Endothelial cell of umbilical vein (primary cell): ENCODE data around the gene PRUNE1. TPM values are rescaled to one million over a fixed set of nuclear protein-coding genes. Genes with fewer than 3 reads are reported as not detected.

Experiments used
- BruUV-seq: library from RNA; stranded (reverse); fragments of 400-500 nt; replicated peaks from 2 replicates; lab custom pipeline; 2021; lab: Mats Ljungman, UMichigan
- CTCF ChIA-PET: fragments of 300-600, 350-600 bp; sonication (Branson Sonifier 250); formaldehyde crosslinking; loops from one replicate; lab custom pipeline; 2021; ENCODE audit warnings: antibody characterized with exemption, inconsistent platforms; lab: Charles Lee
- POLR2A ChIA-PET: fragments of 300-600, 350-600 bp; sonication (Branson Sonifier 250); formaldehyde crosslinking; loops from one replicate; lab custom pipeline; 2021; ENCODE audit warnings: antibody characterized with exemption, inconsistent platforms; lab: Charles Lee
- DNase-seq: peaks from one replicate; pipeline ENCODE4 v3.0.0-alpha.2; 2011; ENCODE audit warnings: low read depth, low spot score
- FAIRE-seq: peaks from 2 replicates; lab custom pipeline; 2011; peaks lifted over from hg19 to GRCh38; lab: Jason Lieb, UNC
- H2AFZ ChIP-seq: 2 replicates; pipeline ENCODE4 v1.6.0; 2012; ENCODE audit warnings: low read depth, low read length, control low read depth, inconsistent platforms
- H3K27ac ChIP-seq: 2 replicates; pipeline ENCODE4 v1.5.1; 2011; ENCODE audit warnings: low read depth, mild to moderate bottlenecking, control low read depth, low read length, moderate library complexity; ENCODE audit not compliant: insufficient read depth
- H3K27me3 ChIP-seq, 2 experiments: 2 replicates each; pipeline versions ENCODE4 v1.6.0 to v1.6.1; 2011; ENCODE audit warnings: low read length in 2 of 2, mixed read lengths in 1 of 2; ENCODE audit not compliant: control insufficient read depth in 2 of 2, insufficient read depth in 2 of 2
- H3K36me3 ChIP-seq, 2 experiments: 2 replicates in 1 of 2; 3 replicates in 1 of 2; pipeline ENCODE4 v1.5.1; 2011; ENCODE audit warnings: low read length in 2 of 2, mild to moderate bottlenecking in 1 of 2, moderate library complexity in 1 of 2; ENCODE audit not compliant: control insufficient read depth in 2 of 2, insufficient read depth in 2 of 2; ENCODE audit errors: extremely low read depth in 1 of 2
- H3K4me1 ChIP-seq: 3 replicates; pipeline ENCODE4 v1.5.1; 2011; ENCODE audit warnings: mild to moderate bottlenecking, low read length; ENCODE audit not compliant: control insufficient read depth, insufficient read depth; ENCODE audit errors: extremely low read depth
- H3K4me2 ChIP-seq: 2 replicates; pipeline ENCODE4 v1.6.1; 2011; ENCODE audit warnings: low read length, control low read depth, mixed read lengths; ENCODE audit not compliant: insufficient read depth
- H3K4me3 ChIP-seq, 3 experiments: fragments of 200-600 bp in 1 of 3; sonication (generic), shearing (Covaris generic) in 1 of 3; replicated peaks in 1 of 3; 2 replicates each; pipeline ENCODE4 v1.5.1; 2011 to 2016; ENCODE audit warnings: control low read depth in 3 of 3, low read length in 3 of 3, mild to moderate bottlenecking in 2 of 3, inconsistent platforms in 1 of 3, low read depth in 1 of 3, moderate library complexity in 1 of 3; ENCODE audit not compliant: insufficient read depth in 1 of 3
- H3K79me2 ChIP-seq: 2 replicates; pipeline ENCODE4 v1.6.0; 2012; ENCODE audit warnings: low read length, inconsistent platforms; ENCODE audit not compliant: control insufficient read depth, insufficient read depth
- H3K9ac ChIP-seq: replicated peaks from 2 replicates; pipeline ENCODE3; 2011; ENCODE audit warnings: low read length, control low read depth; ENCODE audit not compliant: insufficient read depth; ENCODE audit errors: extremely low read depth
- H3K9me1 ChIP-seq: replicated peaks from 3 replicates; pipeline ENCODE4 v1.6.0; 2011; ENCODE audit warnings: mild to moderate bottlenecking, low read length; ENCODE audit not compliant: control insufficient read depth, insufficient read depth; ENCODE audit errors: extremely low read depth
- H3K9me3 ChIP-seq: replicated peaks from 2 replicates; pipeline ENCODE4 v1.5.1; 2012; ENCODE audit warnings: low read length, inconsistent platforms; ENCODE audit not compliant: control insufficient read depth, insufficient read depth
- H4K20me1 ChIP-seq: replicated peaks from 2 replicates; pipeline ENCODE3; 2011; ENCODE audit warnings: mild to moderate bottlenecking, low read length; ENCODE audit not compliant: control insufficient read depth, insufficient read depth; ENCODE audit errors: extremely low read depth
- EZH2 ChIP-seq: IDR thresholded peaks from 2 replicates; pipeline ENCODE4 v1.6.1; 2012; ENCODE audit warnings: borderline replicate concordance, low read depth, mild to moderate bottlenecking, moderate library complexity, low read length, inconsistent platforms; ENCODE audit not compliant: severe bottlenecking
- FOS ChIP-seq: IDR thresholded peaks from 2 replicates; pipeline ENCODE4 v1.6.1; 2011; ENCODE audit warnings: mild to moderate bottlenecking, low read length, moderate library complexity, borderline replicate concordance; ENCODE audit not compliant: insufficient read depth
- GATA2 ChIP-seq: IDR thresholded peaks from 2 replicates; pipeline ENCODE4 v1.7.0; 2011; ENCODE audit warnings: low read depth, mild to moderate bottlenecking, moderate library complexity, mixed read lengths, low read length; ENCODE audit not compliant: insufficient read length, insufficient read depth
- JUN ChIP-seq: IDR thresholded peaks from 2 replicates; pipeline ENCODE4 v1.6.1; 2011; ENCODE audit warnings: borderline replicate concordance, low read depth; ENCODE audit not compliant: insufficient read length, insufficient read depth
- MYC ChIP-seq: IDR thresholded peaks from one replicate; pipeline ENCODE4 v1.6.1; 2011; ENCODE audit warnings: mild to moderate bottlenecking, low read depth, low read length
- POLR2A ChIP-seq: IDR thresholded peaks from 2 replicates; pipeline ENCODE4 v1.6.1; 2012; ENCODE audit warnings: low read depth, mild to moderate bottlenecking, control low read depth, low read length
- POLR2AphosphoS5 ChIP-seq: IDR thresholded peaks from 2 replicates; pipeline ENCODE4 v1.6.1; 2012; ENCODE audit warnings: low read depth, mild to moderate bottlenecking, control low read depth, low read length, moderate library complexity; ENCODE audit not compliant: insufficient read depth
- dilution Hi-C: fragments of 300-500 bp; cut with MboI; formaldehyde crosslinking; loops from one replicate; pipeline ENCODE4 v1.15.0; 2019; ENCODE audit warnings: low sequenced_read_pairs; ENCODE audit not compliant: extremely low pct_ligation_motif_present
- intact Hi-C: fragments of 100-400 bp; cut with micrococcal nuclease; formaldehyde crosslinking; loops from one replicate; pipeline ENCODE4 v1.10.0; 2022
- polyA plus RNA-seq, 4 experiments: library from polyadenylated mRNA; depleted of rRNA in 3 of 4; stranded (reverse) in 3 of 4; unstranded in 1 of 4; fragments of >200 nt; gene quantifications; 2 replicates each; pipeline versions ENCODE4 v1.2.1 to v1.2.3, GENCODE V29; 2011 to 2012; ENCODE audit warnings: missing spikeins in 1 of 4
- total RNA-seq: library from RNA; stranded (reverse); gene quantifications from 2 replicates; pipeline ENCODE4 v1.2.3, GENCODE V29; 2021
- TF ChIP-seq, protein P1 (sequence below), 2 donors: IDR thresholded peaks; 1 replicate in 1 of 2; 2 replicates in 1 of 2; pipeline ENCODE4 v1.5.1; 2011; ENCODE audit warnings: low read length in 2 of 2, mild to moderate bottlenecking in 2 of 2, moderate library complexity in 2 of 2, control low read depth in 1 of 2, inconsistent platforms in 1 of 2, low read depth in 1 of 2; ENCODE audit not compliant: insufficient read depth in 1 of 2; ENCODE audit errors: extremely low read depth in 1 of 2
- TF ChIP-seq, protein P2 (sequence below): IDR thresholded peaks from 2 replicates; pipeline ENCODE4 v1.6.1; 2011; ENCODE audit not compliant: insufficient read depth, insufficient read length

Gene PRUNE1
- total and polyA plus RNA-seq, 2 donors (not counting 3 experiments of a cell fraction or from before 2014, with no cell fraction given) = 8.6 to 17.5 TPM

DNA sequence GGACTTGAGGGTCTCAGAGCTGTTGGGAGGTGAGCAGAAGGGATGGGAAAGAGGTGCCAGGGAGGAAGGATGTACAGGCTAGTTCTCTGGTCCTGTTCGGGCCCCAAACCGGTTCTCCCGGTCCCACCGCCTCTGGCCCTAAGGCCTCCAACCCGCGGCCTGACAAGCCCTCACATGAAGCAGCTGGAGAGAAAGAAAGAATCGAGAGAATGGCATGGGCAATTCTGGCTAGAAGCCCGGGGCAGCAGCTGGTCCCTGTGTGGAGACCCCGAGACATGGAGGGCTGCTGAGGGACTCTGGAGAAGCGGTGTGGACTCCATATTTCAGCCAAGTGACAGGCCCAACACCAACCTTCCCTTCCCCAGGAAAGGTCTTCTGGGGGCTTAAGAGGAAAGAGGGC, 50.4 kb downstream of the PRUNE1 start:
- dilution Hi-C loops = no loop called here
- FAIRE-seq = no peak

More for the DNA sequence above, 50.4 kb downstream of the PRUNE1 start:
- H3K27me3 ChIP-seq = no peaks in the 10 kb centered on the region
- peaks cover 33% of the 10 kb centered on the region for H3K4me1 ChIP-seq
- no peaks in the 10 kb centered on the region for H3K9me1 ChIP-seq
- H3K27ac ChIP-seq = peak overlapping the region; percentile 91
- peaks cover 87% of the 10 kb centered on the region for H3K79me2 ChIP-seq
- TSS peak; percentile 20 for BruUV-seq
- no peaks in the 10 kb centered on the region for H3K9me3 ChIP-seq
- H3K4me3 ChIP-seq = peak overlapping the region; percentile 82 to 94 (median 91)
- POLR2A ChIA-PET = no interaction called here
- no peak overlapping the region for H2AFZ ChIP-seq
- peak overlapping the region; percentile 90 for H3K9ac ChIP-seq
- TF ChIP-seq MYC = no peak
- TF ChIP-seq JUN = no peak
- TF ChIP-seq, protein P1, sequence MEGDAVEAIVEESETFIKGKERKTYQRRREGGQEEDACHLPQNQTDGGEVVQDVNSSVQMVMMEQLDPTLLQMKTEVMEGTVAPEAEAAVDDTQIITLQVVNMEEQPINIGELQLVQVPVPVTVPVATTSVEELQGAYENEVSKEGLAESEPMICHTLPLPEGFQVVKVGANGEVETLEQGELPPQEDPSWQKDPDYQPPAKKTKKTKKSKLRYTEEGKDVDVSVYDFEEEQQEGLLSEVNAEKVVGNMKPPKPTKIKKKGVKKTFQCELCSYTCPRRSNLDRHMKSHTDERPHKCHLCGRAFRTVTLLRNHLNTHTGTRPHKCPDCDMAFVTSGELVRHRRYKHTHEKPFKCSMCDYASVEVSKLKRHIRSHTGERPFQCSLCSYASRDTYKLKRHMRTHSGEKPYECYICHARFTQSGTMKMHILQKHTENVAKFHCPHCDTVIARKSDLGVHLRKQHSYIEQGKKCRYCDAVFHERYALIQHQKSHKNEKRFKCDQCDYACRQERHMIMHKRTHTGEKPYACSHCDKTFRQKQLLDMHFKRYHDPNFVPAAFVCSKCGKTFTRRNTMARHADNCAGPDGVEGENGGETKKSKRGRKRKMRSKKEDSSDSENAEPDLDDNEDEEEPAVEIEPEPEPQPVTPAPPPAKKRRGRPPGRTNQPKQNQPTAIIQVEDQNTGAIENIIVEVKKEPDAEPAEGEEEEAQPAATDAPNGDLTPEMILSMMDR (IDR thresholded peaks at IDR 0.05; ENCODE audit: extremely low read depth in 1 of 2, insufficient read depth in 1 of 2, low read depth in 1 of 2, low read length in 2 of 2) = no peak
- TF ChIP-seq EZH2 = no peak
- no peak for TF ChIP-seq GATA2
- TF ChIP-seq POLR2AphosphoS5 = no peak
- TF ChIP-seq POLR2A = no peak
- no peak for TF ChIP-seq FOS
- TF ChIP-seq, protein P2, sequence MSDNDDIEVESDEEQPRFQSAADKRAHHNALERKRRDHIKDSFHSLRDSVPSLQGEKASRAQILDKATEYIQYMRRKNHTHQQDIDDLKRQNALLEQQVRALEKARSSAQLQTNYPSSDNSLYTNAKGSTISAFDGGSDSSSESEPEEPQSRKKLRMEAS = no peak
- CTCF ChIA-PET = interaction anchor here (0.6 to 6.1 kb wide), 11 partner anchors 8 to 138 kb away, joined by 3 to 39 read pairs (median 5); partner anchors contain the start of genes BNIPL, C1orf56, GABPB2 and MINDY1
- H3K4me2 ChIP-seq = peak overlapping the region; percentile 68
- intact Hi-C loops = loop anchor here (1.0 to 2.0 kb wide), 2 partner anchors 10 to 50 kb away; partner anchors contain the start of gene PRUNE1
- H4K20me1 ChIP-seq = peaks cover 9% of the 10 kb centered on the region
- peaks cover 21 to 22% of the 10 kb centered on the region in 2 experiments for H3K36me3 ChIP-seq
- peak; percentile 30 for DNase-seq
